ENCODE data around the gene MPC1. TPM values are rescaled to one million over a fixed set of nuclear protein-coding genes. Genes with fewer than 3 reads are reported as not detected.

MPC1 gene
- total RNA-seq, 1 donor, result 23.5 TPM

DNA sequence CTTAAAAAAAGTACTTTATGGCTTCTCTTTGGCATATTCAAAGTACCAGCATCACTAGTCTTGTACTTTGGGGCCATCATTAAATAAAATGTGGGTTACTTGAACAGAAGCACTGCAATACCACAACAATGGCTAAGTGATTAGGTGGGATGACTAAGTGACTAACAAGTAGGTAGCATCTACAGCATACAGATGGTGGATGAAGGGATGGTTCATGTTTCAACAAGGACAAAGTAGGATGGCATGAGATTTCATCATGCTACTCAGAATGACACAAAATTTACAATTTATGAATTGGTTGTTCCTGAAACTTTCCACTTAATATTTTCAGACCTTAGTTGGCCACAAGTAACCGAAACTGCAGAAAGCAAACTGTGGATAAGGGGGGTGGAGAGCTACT lies 7.7 kb downstream of the MPC1 start:
- H3K4me2 ChIP-seq (ENCODE audit: insufficient read depth, low read length), result no peak overlapping the region
- H3K4me3 ChIP-seq (ENCODE audit: insufficient read depth, low read length), result no peak overlapping the region
- H3K4me1 ChIP-seq (ENCODE audit: insufficient read depth, low read length), result no peaks in the 10 kb centered on the region
- H2AFZ ChIP-seq (ENCODE audit: low read length), result no peak overlapping the region
- DNase-seq (ENCODE audit: insufficient read length, low spot score, missing footprints), result no peak
- H4K20me1 ChIP-seq (ENCODE audit: insufficient read depth, low read length), result no peaks in the 10 kb centered on the region
- H3K36me3 ChIP-seq (ENCODE audit: insufficient read depth, low read length), result no peaks in the 10 kb centered on the region
- peaks cover 2% of the 10 kb centered on the region for H3K79me2 ChIP-seq (ENCODE audit: insufficient read depth, low read length)
- TF ChIP-seq, protein P1, sequence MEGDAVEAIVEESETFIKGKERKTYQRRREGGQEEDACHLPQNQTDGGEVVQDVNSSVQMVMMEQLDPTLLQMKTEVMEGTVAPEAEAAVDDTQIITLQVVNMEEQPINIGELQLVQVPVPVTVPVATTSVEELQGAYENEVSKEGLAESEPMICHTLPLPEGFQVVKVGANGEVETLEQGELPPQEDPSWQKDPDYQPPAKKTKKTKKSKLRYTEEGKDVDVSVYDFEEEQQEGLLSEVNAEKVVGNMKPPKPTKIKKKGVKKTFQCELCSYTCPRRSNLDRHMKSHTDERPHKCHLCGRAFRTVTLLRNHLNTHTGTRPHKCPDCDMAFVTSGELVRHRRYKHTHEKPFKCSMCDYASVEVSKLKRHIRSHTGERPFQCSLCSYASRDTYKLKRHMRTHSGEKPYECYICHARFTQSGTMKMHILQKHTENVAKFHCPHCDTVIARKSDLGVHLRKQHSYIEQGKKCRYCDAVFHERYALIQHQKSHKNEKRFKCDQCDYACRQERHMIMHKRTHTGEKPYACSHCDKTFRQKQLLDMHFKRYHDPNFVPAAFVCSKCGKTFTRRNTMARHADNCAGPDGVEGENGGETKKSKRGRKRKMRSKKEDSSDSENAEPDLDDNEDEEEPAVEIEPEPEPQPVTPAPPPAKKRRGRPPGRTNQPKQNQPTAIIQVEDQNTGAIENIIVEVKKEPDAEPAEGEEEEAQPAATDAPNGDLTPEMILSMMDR (IDR thresholded peaks at IDR 0.05; ENCODE audit: extremely low read depth, low read depth, low read length), result no peak
- H3K27me3 ChIP-seq (ENCODE audit: insufficient read depth, low read length), result no peaks in the 10 kb centered on the region
- H3K9me3 ChIP-seq (ENCODE audit: low read depth, low read length), result no peaks in the 10 kb centered on the region
- H3K27ac ChIP-seq (ENCODE audit: low read depth, low read length), result no peak overlapping the region

DNA sequence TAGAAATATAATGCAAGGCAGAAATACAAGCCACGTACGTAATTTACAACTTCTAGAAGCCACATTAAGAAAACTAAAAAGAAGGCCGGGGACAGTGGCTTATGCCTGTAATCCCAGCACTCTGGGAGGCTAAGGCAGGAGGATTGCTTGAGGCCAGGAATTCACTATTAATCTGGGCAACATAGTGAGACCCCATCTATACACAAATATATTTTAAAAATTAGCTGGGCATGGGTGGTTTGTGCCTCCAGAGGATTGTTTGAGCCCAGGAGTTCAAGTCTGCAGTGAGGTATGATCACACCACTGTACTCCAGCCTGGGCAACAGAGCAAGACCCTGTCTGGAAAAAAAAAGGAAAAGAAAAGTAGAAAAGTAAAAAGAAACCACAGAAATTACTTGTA lies 12.3 kb downstream of the MPC1 start:
- H3K36me3 ChIP-seq (ENCODE audit: insufficient read depth, low read length), result no peaks in the 10 kb centered on the region
- no peaks in the 10 kb centered on the region for H3K27me3 ChIP-seq (ENCODE audit: insufficient read depth, low read length)
- no peak overlapping the region for H2AFZ ChIP-seq (ENCODE audit: low read length)
- H3K9me3 ChIP-seq (ENCODE audit: low read depth, low read length), result no peaks in the 10 kb centered on the region
- no peak overlapping the region for H3K4me2 ChIP-seq (ENCODE audit: insufficient read depth, low read length)
- TF ChIP-seq, protein P1 (IDR thresholded peaks at IDR 0.05; ENCODE audit: extremely low read depth, low read depth, low read length), result no peak
- H3K27ac ChIP-seq (ENCODE audit: low read depth, low read length), result no peak overlapping the region
- no peak overlapping the region for H3K4me3 ChIP-seq (ENCODE audit: insufficient read depth, low read length)
- H3K4me1 ChIP-seq (ENCODE audit: insufficient read depth, low read length), result peaks cover 13% of the 10 kb centered on the region
- no peaks in the 10 kb centered on the region for H4K20me1 ChIP-seq (ENCODE audit: insufficient read depth, low read length)
- no peaks in the 10 kb centered on the region for H3K79me2 ChIP-seq (ENCODE audit: insufficient read depth, low read length)
- no peak for DNase-seq (ENCODE audit: insufficient read length, low spot score, missing footprints)

DNA sequence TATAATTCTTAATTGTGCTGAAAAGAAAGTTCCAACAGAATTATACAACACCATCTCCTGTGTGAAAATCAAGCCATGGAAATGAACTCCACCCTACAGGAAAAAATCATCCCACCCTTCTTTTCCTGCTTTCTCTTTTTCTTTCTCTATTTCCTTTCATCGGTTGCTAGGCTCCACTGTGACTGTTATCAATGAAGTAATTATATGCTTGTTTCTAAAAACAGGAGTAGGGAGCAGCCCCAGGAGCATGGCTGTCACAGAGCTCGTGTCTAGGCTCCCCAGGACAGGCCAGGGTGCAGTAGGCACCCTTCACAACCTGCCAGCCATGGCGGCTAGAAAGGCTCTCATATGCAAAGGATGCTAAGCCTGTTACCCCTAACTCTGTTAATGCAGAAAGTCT lies 13.0 kb downstream of the MPC1 start:
- Histone ChIP-seq H3K4me2 (ENCODE audit: insufficient read depth, low read length) (no peak overlapping the region), H4K20me1 (ENCODE audit: insufficient read depth, low read length) (no peaks in the 10 kb centered on the region), H3K79me2 (ENCODE audit: insufficient read depth, low read length) (no peaks in the 10 kb centered on the region), H3K4me3 (ENCODE audit: insufficient read depth, low read length) (no peak overlapping the region), H2AFZ (ENCODE audit: low read length) (no peak overlapping the region), H3K9me3 (ENCODE audit: low read depth, low read length) (no peaks in the 10 kb centered on the region), H3K4me1 (ENCODE audit: insufficient read depth, low read length) (peaks cover 18% of the 10 kb centered on the region), H3K27me3 (ENCODE audit: insufficient read depth, low read length) (no peaks in the 10 kb centered on the region), H3K36me3 (ENCODE audit: insufficient read depth, low read length) (no peaks in the 10 kb centered on the region), H3K27ac (ENCODE audit: low read depth, low read length) (no peak overlapping the region)
- TF ChIP-seq, protein P1 (IDR thresholded peaks at IDR 0.05; ENCODE audit: extremely low read depth, low read depth, low read length), result no peak
- DNase-seq (ENCODE audit: insufficient read length, low spot score, missing footprints), result no peak

DNA sequence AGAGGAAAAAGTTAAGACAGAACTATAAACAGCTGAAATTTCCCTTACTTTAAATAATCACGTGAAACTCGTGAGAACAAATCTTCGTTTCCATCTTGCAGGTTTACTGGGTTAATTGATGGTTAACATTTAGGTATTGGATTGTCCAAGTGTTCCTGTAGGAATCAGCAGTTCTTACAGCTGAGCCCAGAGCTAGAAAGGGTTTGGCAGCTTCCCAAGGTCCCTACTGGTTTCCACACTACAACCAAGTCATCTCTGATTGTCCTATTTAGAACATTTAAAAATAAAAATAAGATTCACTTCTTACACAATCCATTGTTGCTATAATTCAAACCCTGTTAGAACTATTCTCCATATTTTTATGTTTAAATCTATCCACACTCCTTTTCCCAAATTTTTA lies 15.8 kb downstream of the MPC1 start:
- no peaks in the 10 kb centered on the region for H3K36me3 ChIP-seq (ENCODE audit: insufficient read depth, low read length)
- H2AFZ ChIP-seq (ENCODE audit: low read length), result no peak overlapping the region
- no peak overlapping the region for H3K4me3 ChIP-seq (ENCODE audit: insufficient read depth, low read length)
- H3K27me3 ChIP-seq (ENCODE audit: insufficient read depth, low read length), result no peaks in the 10 kb centered on the region
- H3K9me3 ChIP-seq (ENCODE audit: low read depth, low read length), result no peaks in the 10 kb centered on the region
- TF ChIP-seq, protein P1 (IDR thresholded peaks at IDR 0.05; ENCODE audit: extremely low read depth, low read depth, low read length), result no peak
- no peaks in the 10 kb centered on the region for H3K79me2 ChIP-seq (ENCODE audit: insufficient read depth, low read length)
- DNase-seq (ENCODE audit: insufficient read length, low spot score, missing footprints), result no peak
- no peak overlapping the region for H3K27ac ChIP-seq (ENCODE audit: low read depth, low read length)
- H3K4me1 ChIP-seq (ENCODE audit: insufficient read depth, low read length), result peaks cover 24% of the 10 kb centered on the region
- no peaks in the 10 kb centered on the region for H4K20me1 ChIP-seq (ENCODE audit: insufficient read depth, low read length)
- H3K4me2 ChIP-seq (ENCODE audit: insufficient read depth, low read length), result no peak overlapping the region
